HG02678 (cell line): ENCODE measurements around the gene FGF11.
A peak's percentile ranks its signal among the peaks of the same experiment; 100 is the strongest.

Source experiments
- ATAC-seq: cut with Tn5 transposase; IDR thresholded peaks from one replicate; pipeline ENCODE4 v1.9.1; 2021; ENCODE audit warnings: mild to moderate bottlenecking, moderate library complexity; ENCODE audit not compliant: unreplicated experiment

The FGF11 gene

GRCh38 chr17:7427549-7427948 is 11.8 kb upstream of the FGF11 start:
- ATAC-seq, result no peak

GRCh38 chr17:7428557-7428956 is 10.8 kb upstream of the FGF11 start, which contains the start of gene SPEM3:
TSS of gene SPEM3 (plus strand) at chr17:7428857. CDS start at chr17:7428903, 46 bp downstream.
- no peak for ATAC-seq

GRCh38 chr17:7429722-7430121 is 9.6 kb upstream of the FGF11 start:
- ATAC-seq, result no peak

GRCh38 chr17:7431231-7431630 is 8.1 kb upstream of the FGF11 start:
- ATAC-seq, result no peak

GRCh38 chr17:7432296-7432695 is 7.0 kb upstream of the FGF11 start:
- no peak for ATAC-seq

- no peak for ATAC-seq
Measured at GRCh38 chr17:7435676-7436555, 3.4 kb upstream of the FGF11 start.

- no peak for ATAC-seq
Measured at GRCh38 chr17:7436556-7437368, 2.5 kb upstream of the FGF11 start.

GRCh38 chr17:7437369-7437863 is 1.9 kb upstream of the FGF11 start:
- ATAC-seq, result no peak

- ATAC-seq, result no peak
Measured at GRCh38 chr17:7437950-7438614, 1.2 kb upstream of the FGF11 start.

GRCh38 chr17:7438656-7439460 is 454 bp upstream of the FGF11 start:
- no peak for ATAC-seq

- ATAC-seq, result no peak
Measured at GRCh38 chr17:7440113-7440833, 961 bp downstream of the FGF11 start.

GRCh38 chr17:7440834-7441195 is 1.5 kb downstream of the FGF11 start:
- ATAC-seq, result no peak

GRCh38 chr17:7441266-7441665 is 2.0 kb downstream of the FGF11 start:
- ATAC-seq, result no peak

GRCh38 chr17:7442142-7442541 is 2.8 kb downstream of the FGF11 start:
- ATAC-seq, result no peak

GRCh38 chr17:7443499-7444485 is 4.5 kb downstream of the FGF11 start:
- ATAC-seq, result no peak

- peak; percentile 62 for ATAC-seq
Measured at GRCh38 chr17:7444682-7445618, 5.6 kb downstream of the FGF11 start, which contains the start of gene CHRNB1. TSS of gene CHRNB1 (plus strand) at chr17:7445061. CDS start at chr17:7445128, 67 bp downstream.

- ATAC-seq, result peak; percentile 23
Measured at GRCh38 chr17:7445619-7445968, 6.3 kb downstream of the FGF11 start.
